Fibroblast of pulmonary artery (primary cell): ENCODE measurements around the gene CDKL4.

Experiments used
- DNase-seq: peaks from one replicate; pipeline ENCODE4 v3.0.0-alpha.2; 2010; ENCODE audit warnings: low read depth
- H3K4me3 ChIP-seq: replicated peaks from 2 replicates; pipeline ENCODE4 v1.5.1; 2011; ENCODE audit warnings: low read depth, mild to moderate bottlenecking, control low read depth, low read length, moderate library complexity
- CTCF ChIP-seq: IDR thresholded peaks from 2 replicates; pipeline ENCODE4 v1.5.1; 2011; ENCODE audit warnings: mild to moderate bottlenecking, control low read depth, low read length, inconsistent platforms; ENCODE audit errors: missing control alignments

Gene CDKL4

GRCh38 chr2:39234754-39235153 lies 9.0 kb downstream of the CDKL4 start:
- no peak for TF ChIP-seq CTCF
- no peak overlapping the region for H3K4me3 ChIP-seq
- DNase-seq = peak; percentile 51

- TF ChIP-seq CTCF = no peak
- no peak for DNase-seq
- no peak overlapping the region for H3K4me3 ChIP-seq
These were observed 11.6 kb downstream of the CDKL4 start for GRCh38 chr2:39232141-39232540.

GRCh38 chr2:39228413-39229209 lies 15.2 kb downstream of the CDKL4 start:
- no peak for TF ChIP-seq CTCF
- peak overlapping the region; percentile 36 for H3K4me3 ChIP-seq
- DNase-seq = peak; percentile 13

GRCh38 chr2:39227628-39228412 lies 15.9 kb downstream of the CDKL4 start:
- peak; percentile 84 for TF ChIP-seq CTCF
- H3K4me3 ChIP-seq = peak overlapping the region; percentile 36
- DNase-seq = peak; percentile 80

- no peak for TF ChIP-seq CTCF
- H3K4me3 ChIP-seq = no peak overlapping the region
- DNase-seq = no peak
These were observed 18.2 kb downstream of the CDKL4 start for GRCh38 chr2:39225567-39225966.

GRCh38 chr2:39223909-39224308 lies 19.9 kb downstream of the CDKL4 start:
- no peak overlapping the region for H3K4me3 ChIP-seq
- no peak for DNase-seq
- TF ChIP-seq CTCF = no peak
